ENCODE results near the gene PCSK5.
A peak's percentile ranks its signal among the peaks of the same experiment; 100 is the strongest.

PCSK5 gene

GRCh38 chr9:76371901-76372300 lies 481.4 kb downstream of the PCSK5 start:
- FAIRE-seq (no peak), DNase-seq (ENCODE audit: insufficient read length, low spot score) (no peak)

GRCh38 chr9:76372336-76372735 lies 481.9 kb downstream of the PCSK5 start:
- DNase-seq (ENCODE audit: insufficient read length, low spot score) (no peak), FAIRE-seq (no peak)

DNA sequence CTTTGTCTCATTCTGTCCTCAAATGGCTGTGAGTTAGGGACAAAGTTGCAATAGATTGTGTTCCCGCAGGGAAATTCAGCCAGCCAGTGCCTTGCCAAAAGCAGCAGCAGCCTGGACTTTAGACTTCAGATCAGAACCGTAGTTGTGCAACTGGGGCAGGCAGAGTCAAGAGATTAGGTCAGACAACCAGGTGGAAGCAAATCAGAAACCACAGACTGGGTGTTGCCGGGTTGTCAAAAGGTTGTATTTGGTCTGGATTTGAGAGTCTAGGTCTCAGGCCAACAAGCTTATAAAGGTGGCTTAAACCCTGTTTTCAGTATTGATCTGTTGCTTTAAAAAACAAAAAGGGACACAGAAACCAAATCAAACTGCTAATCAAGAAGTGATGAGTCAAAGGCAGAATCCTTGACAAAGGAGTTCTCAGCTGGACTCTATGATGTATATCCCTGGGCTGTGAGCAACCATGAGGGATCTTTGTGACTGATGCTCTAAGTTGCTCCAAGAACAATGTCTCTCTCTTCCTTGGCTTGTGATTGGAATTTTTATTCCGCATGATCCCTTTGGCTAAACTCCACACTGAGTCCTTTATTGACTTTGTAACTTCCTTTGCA lies 482.8 kb downstream of the PCSK5 start:
- FAIRE-seq = no peak

GRCh38 chr9:76373784-76374474 lies 483.5 kb downstream of the PCSK5 start:
- no peak for DNase-seq (ENCODE audit: insufficient read length, low spot score)
- FAIRE-seq = no peak

More for the DNA sequence above, 482.8 kb downstream of the PCSK5 start:
- no peak for DNase-seq (ENCODE audit: insufficient read length, low spot score)

DNA sequence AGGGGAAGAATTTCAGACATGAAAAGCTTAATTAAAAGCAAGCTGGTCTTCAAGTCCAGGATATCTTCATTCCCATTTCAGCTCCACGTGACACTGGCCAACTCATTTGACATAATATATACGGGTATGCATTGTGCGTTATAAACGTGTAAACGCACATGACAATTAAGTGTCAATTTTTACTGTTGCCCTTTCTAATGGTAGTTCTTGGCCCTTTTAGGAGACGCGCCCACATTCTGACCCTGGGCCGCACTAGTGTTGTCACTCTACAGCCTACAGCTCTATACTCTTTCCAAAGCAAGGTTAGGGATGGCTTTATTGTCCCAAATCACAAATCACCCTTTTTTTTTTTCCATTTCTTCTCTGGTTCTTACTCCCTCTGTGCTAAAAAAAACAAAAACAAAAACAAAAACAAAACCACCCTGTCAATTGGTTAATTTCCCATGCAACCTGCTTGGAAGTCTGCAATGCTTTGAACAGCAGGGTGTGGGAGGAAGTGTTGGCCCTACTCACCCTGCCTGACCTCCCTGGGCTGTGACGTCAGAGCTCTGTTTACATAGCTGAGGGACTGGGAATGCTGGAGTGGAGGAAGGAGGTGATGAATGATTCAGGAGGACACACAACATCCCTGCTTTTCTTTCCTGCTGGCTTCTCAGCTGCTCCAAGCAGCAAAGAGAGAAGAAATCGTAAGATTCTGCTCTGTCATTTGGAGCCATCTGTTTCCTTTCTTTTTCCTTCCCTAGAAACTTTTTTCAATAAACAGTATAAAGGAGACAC lies 484.5 kb downstream of the PCSK5 start:
- DNase-seq (ENCODE audit: insufficient read length, low spot score) = peak; percentile 86

DNA sequence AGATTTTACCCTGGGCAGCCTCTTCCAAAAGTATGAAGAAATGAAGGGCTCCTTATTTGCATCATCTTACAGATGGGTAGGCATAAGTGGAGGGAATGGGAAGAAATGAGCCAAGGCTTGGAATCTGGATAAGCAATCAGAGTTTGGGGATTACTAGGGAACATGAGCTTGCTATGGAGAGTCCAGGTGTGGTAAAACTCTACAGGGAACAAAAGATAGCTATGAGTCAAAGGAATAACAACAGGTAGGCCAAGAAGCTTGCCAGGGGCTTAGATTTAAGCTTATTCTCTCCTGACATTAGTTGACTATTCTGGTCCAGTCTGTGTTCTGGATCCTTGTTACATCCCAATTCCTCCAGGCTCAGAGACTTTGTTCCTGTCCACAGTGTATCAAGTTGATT lies 487.3 kb downstream of the PCSK5 start:
- DNase-seq (ENCODE audit: insufficient read length, low spot score) = no peak
- no peak for FAIRE-seq

More for the DNA sequence above, 484.5 kb downstream of the PCSK5 start:
- peak; percentile 79 for FAIRE-seq

GRCh38 chr9:76378367-76379073 lies 488.0 kb downstream of the PCSK5 start:
- FAIRE-seq = no peak
- no peak for DNase-seq (ENCODE audit: insufficient read length, low spot score)

GRCh38 chr9:76379494-76379893 lies 489.0 kb downstream of the PCSK5 start:
- FAIRE-seq = no peak
- DNase-seq (ENCODE audit: insufficient read length, low spot score) = no peak

GRCh38 chr9:76390656-76391055 lies 500.2 kb downstream of the PCSK5 start:
- DNase-seq (ENCODE audit: insufficient read length, low spot score) (no peak), FAIRE-seq (no peak)

GRCh38 chr9:76394195-76394959 lies 503.9 kb downstream of the PCSK5 start, which contains the start of gene RFK:
Gene RFK, minus strand, starts transcription at chr9:76394426. Its CDS starts 255 bp downstream, at chr9:76394171.
- FAIRE-seq (peak; percentile 38), DNase-seq (ENCODE audit: insufficient read length, low spot score) (peak; percentile 81)

DNA sequence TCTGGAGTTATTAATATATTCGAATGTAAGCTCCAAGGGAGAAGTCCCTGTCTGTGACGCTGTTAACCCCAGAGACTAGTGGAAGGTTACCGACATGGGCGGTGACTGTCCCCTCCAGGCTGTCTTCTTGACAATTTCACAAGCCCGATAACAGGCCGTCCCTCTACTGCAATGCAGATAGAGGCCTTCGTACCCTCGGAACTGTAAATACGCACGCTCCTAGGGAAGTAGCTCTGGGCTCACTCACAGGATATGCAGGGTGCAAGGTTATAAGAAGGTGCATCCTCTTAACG lies 504.4 kb downstream of the PCSK5 start:
- DNase-seq (ENCODE audit: insufficient read length, low spot score) (no peak), FAIRE-seq (no peak)

DNA sequence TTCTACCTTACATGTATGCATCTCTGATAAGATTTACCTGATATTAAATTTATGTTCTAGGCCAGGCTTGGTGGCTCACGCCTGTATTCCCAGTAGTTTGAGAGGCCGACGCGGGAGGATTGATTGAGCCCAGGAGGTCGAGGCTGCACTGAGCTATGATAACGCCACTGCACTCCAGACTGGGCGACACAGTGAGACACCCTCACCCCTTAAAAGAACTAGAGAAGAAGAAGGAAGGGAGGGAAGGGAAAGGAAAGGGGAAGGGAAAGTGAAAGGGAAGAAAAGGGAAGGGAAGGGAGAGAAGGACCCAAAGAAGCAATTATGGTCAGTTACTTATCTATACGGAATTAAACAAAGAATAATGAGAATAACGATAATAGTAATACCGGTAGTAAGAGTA lies 504.9 kb downstream of the PCSK5 start:
- no peak for DNase-seq (ENCODE audit: insufficient read length, low spot score)
- no peak for FAIRE-seq

GRCh38 chr9:76396144-76396543 lies 505.7 kb downstream of the PCSK5 start:
- FAIRE-seq (no peak), DNase-seq (ENCODE audit: insufficient read length, low spot score) (no peak)

DNA sequence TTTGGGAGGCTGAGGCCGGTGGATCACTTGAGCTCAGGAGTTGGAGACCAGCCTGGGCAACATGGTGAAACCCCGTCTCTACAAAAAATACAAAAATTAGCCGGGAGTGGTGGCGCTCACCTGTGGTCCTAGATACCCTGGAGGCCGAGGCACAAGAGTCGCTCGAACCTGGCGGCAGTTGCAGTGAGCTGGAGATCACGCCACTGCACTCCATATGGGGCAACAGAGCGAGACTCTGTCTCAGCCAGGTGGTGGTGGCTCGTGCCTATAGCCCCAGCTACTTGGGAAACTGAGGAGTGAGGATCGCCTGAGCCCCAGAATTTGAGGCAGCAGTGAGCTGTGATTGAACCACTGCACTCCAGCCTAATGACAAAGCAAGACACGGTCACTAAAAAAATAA lies 506.1 kb downstream of the PCSK5 start:
- FAIRE-seq (no peak), DNase-seq (ENCODE audit: insufficient read length, low spot score) (no peak)

GRCh38 chr9:76399856-76400255 lies 509.4 kb downstream of the PCSK5 start:
- FAIRE-seq (no peak), DNase-seq (ENCODE audit: insufficient read length, low spot score) (no peak)

DNA sequence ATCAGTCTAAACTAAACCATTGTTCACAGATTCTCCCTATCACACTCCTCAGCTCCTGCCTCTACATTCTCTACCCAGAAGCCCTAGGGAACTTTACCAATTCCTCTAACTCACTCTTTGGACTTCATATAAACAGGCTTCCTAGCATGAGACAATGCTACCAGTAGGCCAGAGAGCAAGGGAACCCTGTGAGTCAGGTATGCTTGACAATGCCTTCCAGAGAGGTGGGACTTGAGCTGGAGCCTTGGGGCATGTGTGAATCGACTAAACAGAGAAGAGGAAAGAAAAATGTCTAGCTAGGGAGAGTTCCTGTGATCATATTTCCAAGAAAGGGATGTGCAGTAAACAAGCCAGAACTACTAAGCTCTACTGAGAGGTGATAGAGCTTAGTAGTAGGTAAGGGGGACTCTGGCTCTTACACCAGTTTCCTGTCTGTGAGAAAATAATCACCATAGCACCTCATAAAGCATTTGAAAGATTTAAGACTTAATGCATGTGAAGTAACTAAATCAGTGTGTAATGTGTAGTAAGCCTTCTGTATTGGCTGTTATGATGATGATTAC lies 510.1 kb downstream of the PCSK5 start:
- FAIRE-seq (no peak), DNase-seq (ENCODE audit: insufficient read length, low spot score) (no peak)

DNA sequence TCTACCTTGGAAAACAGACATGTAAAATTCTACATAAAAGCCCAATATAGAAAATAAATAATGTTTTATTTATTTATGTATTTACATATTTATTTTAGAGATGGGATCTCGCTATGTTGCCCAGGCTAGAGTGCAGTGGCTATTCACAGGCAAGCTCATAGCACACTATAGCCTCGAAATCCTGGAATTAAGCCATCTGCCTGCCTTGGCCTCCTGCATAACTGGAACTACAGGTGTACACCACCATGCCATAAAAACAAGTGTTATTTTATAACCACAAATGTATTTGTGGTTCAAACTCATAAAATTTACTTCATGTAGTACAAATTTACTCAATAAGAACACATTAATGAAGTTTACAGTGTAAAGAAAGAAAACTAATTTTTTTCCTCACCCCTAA lies 510.7 kb downstream of the PCSK5 start:
- FAIRE-seq = no peak

DNA sequence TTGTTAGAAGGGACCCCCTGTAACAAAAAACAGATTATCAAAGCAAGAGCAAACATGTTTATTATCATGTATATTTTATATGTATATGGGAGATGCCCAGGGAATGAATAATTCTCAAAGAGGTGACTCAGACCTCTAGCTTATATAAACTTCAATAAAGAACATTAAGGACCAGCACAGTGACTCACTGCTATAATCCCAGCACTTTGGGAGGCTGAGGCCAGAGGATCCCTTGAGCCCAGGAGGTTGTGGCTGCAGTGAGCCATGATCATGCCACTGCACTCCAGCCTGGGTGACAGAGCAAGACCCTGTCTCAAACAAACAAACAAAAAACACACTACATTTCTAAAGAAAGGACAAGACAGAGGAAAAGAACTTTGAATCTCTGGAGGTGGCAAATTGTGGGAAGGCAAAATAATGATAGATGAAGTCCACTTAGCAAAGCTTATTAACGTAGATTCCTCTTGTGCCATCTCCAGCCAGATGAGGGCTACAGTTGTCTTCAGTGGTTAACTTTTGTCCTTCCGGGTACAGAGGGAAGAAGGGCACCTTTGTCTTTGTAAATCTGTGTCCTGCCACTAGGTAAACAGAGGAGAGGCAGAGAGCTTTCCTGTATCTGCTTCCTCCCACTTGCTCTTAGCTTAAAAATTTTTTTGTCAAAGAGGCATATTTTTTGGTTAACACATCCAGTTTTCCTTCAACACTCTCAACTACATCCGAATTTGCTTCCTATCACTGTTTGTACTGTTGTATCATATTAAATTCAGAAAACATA lies 511.3 kb downstream of the PCSK5 start:
- FAIRE-seq (no peak), DNase-seq (ENCODE audit: insufficient read length, low spot score) (no peak)

More for the DNA sequence above, 510.7 kb downstream of the PCSK5 start:
- DNase-seq (ENCODE audit: insufficient read length, low spot score) = no peak

DNA sequence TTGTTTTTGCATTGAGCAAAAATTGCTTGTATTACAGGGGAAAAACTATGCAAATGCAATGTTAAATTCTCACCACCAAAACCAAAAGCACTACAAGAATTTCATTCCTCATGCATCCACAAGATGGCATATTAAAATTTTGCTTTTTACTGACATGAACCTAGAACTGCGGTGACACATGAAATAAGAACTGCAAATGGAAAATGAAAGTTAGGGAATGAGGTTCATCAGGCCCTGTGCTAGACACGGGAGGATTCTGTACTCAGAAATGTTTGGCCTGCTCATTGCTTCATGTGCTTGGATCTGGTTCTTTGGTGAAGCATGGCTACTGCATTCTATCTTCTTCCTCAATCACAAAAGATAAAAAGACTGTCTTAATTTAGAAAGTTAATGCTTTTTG lies 512.9 kb downstream of the PCSK5 start:
- FAIRE-seq = peak; percentile 42
- no peak for DNase-seq (ENCODE audit: insufficient read length, low spot score)
